Epithelial cell of esophagus (primary cell): ENCODE results near the gene HIPK2.
"Not testable (repeated sequence)": the region's sequence is repeated elsewhere in the genome, so short reads cannot be mapped to it uniquely, and the experiment has no call there.

Experiments
- DNase-seq: peaks from one replicate; pipeline ENCODE4 v3.0.0; 2010; ENCODE audit warnings: low read depth
- H3K4me3 ChIP-seq: 2 replicates; pipeline ENCODE4 v1.5.1; 2011; ENCODE audit warnings: mild to moderate bottlenecking, low read length, control low read depth
- TF ChIP-seq, protein P1 (sequence below): IDR thresholded peaks from 2 replicates; pipeline ENCODE4 v1.5.1; 2011; ENCODE audit warnings: low read depth, mild to moderate bottlenecking, low read length, control low read depth, inconsistent platforms; ENCODE audit not compliant: insufficient read depth; ENCODE audit errors: missing control alignments

The HIPK2 gene

DNA sequence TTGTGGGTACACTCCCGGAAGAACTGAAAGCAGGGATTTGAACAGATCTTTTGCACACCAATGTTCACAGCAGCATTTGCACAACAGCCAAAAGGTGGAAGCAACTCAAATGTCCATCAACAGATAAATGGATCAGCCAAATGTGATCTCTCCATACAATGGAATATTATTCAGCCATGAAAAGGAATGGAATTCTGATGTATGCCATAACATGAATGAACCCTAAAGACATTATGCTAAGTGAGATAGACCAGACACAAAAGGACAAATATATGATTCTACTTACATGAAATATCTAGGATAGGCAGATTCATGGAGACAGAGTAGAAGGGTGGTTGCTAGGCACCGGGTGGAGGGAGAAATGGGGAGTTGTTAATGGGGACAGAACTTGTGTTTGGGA is 217.6 kb downstream of the HIPK2 start:
- no peak overlapping the region for H3K4me3 ChIP-seq
- TF ChIP-seq, protein P1, sequence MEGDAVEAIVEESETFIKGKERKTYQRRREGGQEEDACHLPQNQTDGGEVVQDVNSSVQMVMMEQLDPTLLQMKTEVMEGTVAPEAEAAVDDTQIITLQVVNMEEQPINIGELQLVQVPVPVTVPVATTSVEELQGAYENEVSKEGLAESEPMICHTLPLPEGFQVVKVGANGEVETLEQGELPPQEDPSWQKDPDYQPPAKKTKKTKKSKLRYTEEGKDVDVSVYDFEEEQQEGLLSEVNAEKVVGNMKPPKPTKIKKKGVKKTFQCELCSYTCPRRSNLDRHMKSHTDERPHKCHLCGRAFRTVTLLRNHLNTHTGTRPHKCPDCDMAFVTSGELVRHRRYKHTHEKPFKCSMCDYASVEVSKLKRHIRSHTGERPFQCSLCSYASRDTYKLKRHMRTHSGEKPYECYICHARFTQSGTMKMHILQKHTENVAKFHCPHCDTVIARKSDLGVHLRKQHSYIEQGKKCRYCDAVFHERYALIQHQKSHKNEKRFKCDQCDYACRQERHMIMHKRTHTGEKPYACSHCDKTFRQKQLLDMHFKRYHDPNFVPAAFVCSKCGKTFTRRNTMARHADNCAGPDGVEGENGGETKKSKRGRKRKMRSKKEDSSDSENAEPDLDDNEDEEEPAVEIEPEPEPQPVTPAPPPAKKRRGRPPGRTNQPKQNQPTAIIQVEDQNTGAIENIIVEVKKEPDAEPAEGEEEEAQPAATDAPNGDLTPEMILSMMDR: no peak
- no peak for DNase-seq

DNA sequence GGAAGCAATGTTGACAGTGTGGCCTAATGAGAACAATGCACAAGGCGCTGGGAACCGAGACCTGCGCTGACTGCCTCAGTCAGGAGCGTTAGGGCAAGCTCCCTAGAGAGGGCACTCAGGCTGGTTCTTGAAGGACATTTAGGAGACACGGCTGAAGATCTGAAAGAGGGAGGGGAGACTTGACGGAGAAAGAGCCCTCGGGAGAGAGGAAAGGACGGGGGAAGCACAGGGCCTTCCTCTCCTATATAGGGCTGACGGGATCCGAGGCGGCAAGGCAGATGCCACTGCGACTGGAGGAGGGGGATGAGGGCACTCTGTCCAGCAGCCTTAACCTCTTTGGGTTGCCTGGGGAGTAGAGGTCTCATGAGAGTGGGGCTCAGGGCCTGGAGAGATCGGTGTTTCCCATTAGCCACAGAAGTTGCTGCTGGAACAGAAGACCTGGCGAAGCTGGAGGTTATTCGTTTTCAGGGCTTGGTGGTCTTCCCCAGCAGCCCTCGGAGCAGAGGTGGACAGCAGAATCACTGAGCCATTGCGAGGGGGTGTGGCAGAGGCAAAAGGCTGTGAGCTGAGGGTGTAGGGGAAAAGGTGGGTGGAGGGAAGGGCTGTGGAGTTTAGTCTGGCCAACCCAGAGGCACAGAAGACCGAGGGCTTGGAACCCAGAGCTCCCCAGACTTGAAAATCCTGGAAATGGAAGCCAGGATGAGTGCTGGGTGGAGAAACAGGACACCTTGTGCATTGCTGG is 218.3 kb downstream of the HIPK2 start:
- TF ChIP-seq, protein P1: no peak
- DNase-seq: no peak
- H3K4me3 ChIP-seq: no peak overlapping the region

DNA sequence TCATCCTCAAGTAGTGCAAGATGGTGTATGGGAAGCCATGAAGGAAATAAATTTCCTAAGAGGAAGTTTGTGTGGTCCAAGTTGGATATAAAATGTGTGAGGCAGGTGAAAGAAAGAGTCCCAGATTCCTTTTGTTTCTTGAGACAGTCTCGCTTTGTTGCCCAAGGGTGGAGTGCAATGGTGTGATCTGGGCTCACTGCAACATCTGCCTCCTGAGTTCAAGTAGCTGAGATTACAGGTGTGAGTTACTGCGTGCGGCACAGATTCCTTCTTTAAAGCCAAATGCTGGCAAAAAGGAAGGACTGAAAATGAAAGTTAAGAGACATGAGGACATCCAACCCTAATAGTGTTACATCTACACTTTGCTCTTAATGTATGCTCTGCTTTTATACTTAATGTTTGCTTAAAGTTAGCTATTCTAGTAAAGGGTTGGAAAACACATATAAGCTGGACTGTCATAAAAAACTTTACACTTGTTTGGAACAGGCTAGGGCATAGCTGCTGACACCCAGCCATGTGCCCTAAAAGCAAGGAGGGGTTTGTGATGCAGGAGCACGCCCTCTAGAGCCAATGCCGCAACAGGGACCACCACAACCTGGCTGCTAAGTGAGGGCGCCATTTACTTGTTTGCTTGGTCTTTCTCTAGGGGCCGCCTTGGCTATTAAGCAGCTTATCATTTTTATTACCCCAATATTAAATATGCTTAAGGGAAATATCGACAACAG is 219.8 kb downstream of the HIPK2 start:
- no peak overlapping the region for H3K4me3 ChIP-seq
- no peak for DNase-seq
- TF ChIP-seq, protein P1: no peak

DNA sequence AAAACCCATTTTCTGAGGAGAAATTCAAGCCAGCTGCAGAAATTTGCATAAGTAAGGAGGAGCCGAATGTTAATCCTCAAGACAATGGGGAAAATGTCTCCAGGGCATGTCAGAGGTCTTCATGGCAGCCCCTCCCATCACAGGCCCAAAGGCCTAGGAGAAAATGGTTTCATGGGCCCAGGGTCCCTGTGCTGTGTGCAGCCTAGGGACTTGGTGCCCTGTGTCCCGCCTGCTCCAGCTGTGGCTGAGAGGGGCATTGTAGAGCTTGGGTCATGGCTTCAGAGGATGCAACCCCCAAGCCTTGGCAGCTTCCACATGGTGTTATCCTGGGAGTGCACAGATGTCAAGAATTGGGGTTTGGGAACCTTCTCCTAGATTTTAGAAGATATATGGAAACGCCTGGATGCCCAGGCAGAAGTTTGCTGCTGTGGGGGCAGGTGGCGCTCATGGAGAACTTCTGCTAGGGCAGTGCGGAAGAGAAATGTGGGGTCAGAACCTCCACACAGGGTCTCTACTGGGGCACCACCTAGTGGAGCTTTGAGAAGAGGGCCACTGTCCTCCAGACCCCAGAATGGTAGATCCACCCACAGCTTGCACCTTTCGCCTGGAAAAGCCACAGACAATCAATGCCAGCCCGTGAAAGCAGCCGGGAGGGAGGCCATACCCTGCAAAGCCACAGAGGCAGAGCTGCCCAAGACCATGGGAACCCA is 223.7 kb downstream of the HIPK2 start:
- DNase-seq, H3K4me3 ChIP-seq: not testable (repeated sequence)

DNA sequence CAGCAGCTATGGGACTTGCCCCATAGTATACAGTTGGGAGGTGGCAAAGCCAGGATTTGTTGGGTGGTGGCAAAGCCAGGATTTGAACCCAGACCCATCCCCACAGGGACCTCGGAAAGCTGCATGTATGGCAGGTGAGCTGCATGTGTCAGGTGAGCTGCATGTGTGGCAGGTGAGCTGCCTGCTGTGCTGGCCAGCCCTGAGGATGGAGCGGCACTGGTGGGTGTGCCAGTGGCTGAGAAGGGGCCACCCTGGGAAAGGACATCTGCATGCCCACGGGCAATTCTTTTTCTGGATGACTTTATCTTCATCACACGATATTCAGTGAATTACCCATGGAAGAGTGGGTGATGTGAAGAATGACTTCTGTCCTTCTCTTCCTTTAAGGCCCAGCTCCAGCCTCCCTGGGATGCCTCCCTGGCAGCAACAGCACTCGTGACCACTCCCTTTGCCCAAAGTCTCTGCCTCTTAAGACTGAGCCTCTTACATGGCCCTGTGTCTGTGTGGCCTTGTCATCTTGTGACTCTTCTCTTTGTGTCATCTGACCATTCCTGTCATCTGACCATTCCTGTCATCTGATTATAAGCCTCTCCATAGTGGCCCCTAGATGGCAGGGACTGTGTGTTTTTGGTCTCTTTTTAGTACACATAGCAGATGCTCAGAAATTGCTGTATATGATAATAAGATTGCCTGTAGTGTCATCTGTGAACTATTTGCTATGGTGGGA is 229.3 kb downstream of the HIPK2 start:
- TF ChIP-seq, protein P1: no peak

DNA sequence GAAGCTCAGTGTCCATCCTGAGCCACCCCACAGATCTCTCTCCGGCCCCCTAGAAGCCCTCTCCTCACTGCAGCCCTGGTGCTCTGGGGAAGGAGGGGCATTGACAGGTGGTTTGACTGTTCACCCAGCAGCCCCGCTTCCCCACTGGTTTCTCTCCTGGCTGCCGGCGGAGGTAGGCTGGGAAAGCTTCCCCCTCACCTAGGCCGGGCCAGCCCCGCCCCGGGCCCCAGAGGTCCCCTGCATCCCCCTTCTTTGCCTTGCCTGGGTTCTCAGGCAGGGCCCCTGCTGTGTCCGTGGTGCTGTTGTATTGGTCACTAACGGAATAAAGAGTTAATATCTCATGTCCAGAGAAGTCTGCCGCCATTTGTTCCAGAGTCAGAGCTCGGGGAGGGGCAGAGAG is 233.2 kb downstream of the HIPK2 start:
- TF ChIP-seq, protein P1: no peak
- H3K4me3 ChIP-seq: no peak overlapping the region
- no peak for DNase-seq

More for the DNA sequence above, 229.3 kb downstream of the HIPK2 start:
- no peak for DNase-seq
- no peak overlapping the region for H3K4me3 ChIP-seq
